Immature natural killer cell (primary cell): ENCODE results near the gene NEUROG1. TPM values are rescaled to one million over a fixed set of nuclear protein-coding genes. Genes with fewer than 3 reads are reported as not detected.
"Not testable (repeated sequence)": the region's sequence is repeated elsewhere in the genome, so short reads cannot be mapped to it uniquely, and the experiment has no call there.

Source experiments
- DNase-seq, 3 donors: peaks; one replicate each; pipeline ENCODE4 v3.0.0; 2022; ENCODE audit warnings: mixed read lengths in 1 of 3
- H3K27ac Mint-ChIP-seq, 6 donors: one replicate each; pipeline ENCODE4 v1.8.0; 2020; ENCODE audit warnings: mixed read lengths in 6 of 6, mild to moderate bottlenecking in 5 of 6, inconsistent platforms in 4 of 6, moderate library complexity in 3 of 6
- H3K27me3 Mint-ChIP-seq, 3 donors: one replicate each; pipeline ENCODE4 v1.8.0; 2020 to 2021; ENCODE audit warnings: low read depth in 3 of 3, mild to moderate bottlenecking in 3 of 3, mixed read lengths in 3 of 3, moderate library complexity in 3 of 3, inconsistent platforms in 1 of 3
- H3K36me3 Mint-ChIP-seq, 3 donors: one replicate each; pipeline ENCODE4 v1.8.0; 2020; ENCODE audit warnings: mixed read lengths in 3 of 3, inconsistent platforms in 2 of 3, mild to moderate bottlenecking in 2 of 3
- H3K4me1 Mint-ChIP-seq, 2 donors: one replicate each; pipeline ENCODE4 v1.8.0; 2020; ENCODE audit warnings: inconsistent platforms in 2 of 2, mild to moderate bottlenecking in 2 of 2, mixed read lengths in 2 of 2, moderate library complexity in 1 of 2
- H3K4me3 Mint-ChIP-seq, 5 donors: one replicate each; pipeline ENCODE4 v1.8.0; 2020; ENCODE audit warnings: mild to moderate bottlenecking in 5 of 5, mixed read lengths in 5 of 5, inconsistent platforms in 3 of 5, moderate library complexity in 3 of 5
- H3K9me3 Mint-ChIP-seq, 6 donors: one replicate each; pipeline ENCODE4 v1.8.0; 2020; ENCODE audit warnings: mild to moderate bottlenecking in 6 of 6, mixed read lengths in 6 of 6, inconsistent platforms in 4 of 6, moderate library complexity in 3 of 6
- polyA plus RNA-seq, 3 donors: library from polyadenylated mRNA; unstranded; fragments of 300-500 nt; fragmentation: Illumina TruSeq; gene quantifications; one replicate each; pipeline ENCODE4 v1.2.3, GENCODE V29; 2021

NEUROG1 gene
- polyA plus RNA-seq, 3 donors from 2014 or later, result not detected

GRCh38 chr5:135508496-135509005 is 27.2 kb downstream of the NEUROG1 start:
- no peaks in the 10 kb centered on the region for H3K36me3 Mint-ChIP-seq
- peaks cover 2 to 23% (median 11%) of the 10 kb centered on the region in 3 donors for H3K27me3 Mint-ChIP-seq
- DNase-seq, result no peak
- H3K4me3 Mint-ChIP-seq, result no peak overlapping the region
- no peak overlapping the region for H3K27ac Mint-ChIP-seq
- no peaks in the 10 kb centered on the region for H3K4me1 Mint-ChIP-seq
- H3K9me3 Mint-ChIP-seq, result no peaks in the 10 kb centered on the region

GRCh38 chr5:135505973-135506372 is 29.8 kb downstream of the NEUROG1 start:
- DNase-seq, result no peak
- H3K27me3 Mint-ChIP-seq, result peaks cover 0 to 16% (median 11%) of the 10 kb centered on the region in 3 donors

GRCh38 chr5:135504376-135504775 is 31.4 kb downstream of the NEUROG1 start:
- DNase-seq, result no peak
- Mint-ChIP-seq H3K27ac (no peak overlapping the region), H3K4me1 (no peaks in the 10 kb centered on the region), H3K36me3 (no peaks in the 10 kb centered on the region), H3K9me3 (no peaks in the 10 kb centered on the region), H3K27me3 (peaks cover 4 to 15% (median 7%) of the 10 kb centered on the region in 3 donors), H3K4me3 (no peak overlapping the region)

More at GRCh38 chr5:135505973-135506372, 29.8 kb downstream of the NEUROG1 start:
- Mint-ChIP-seq H3K27ac (no peak overlapping the region), H3K4me3 (no peak overlapping the region), H3K9me3 (no peaks in the 10 kb centered on the region), H3K4me1 (no peaks in the 10 kb centered on the region), H3K36me3 (no peaks in the 10 kb centered on the region)

GRCh38 chr5:135503871-135504270 is 31.9 kb downstream of the NEUROG1 start:
- no peak overlapping the region for H3K27ac Mint-ChIP-seq
- no peaks in the 10 kb centered on the region for H3K9me3 Mint-ChIP-seq
- no peaks in the 10 kb centered on the region for H3K4me1 Mint-ChIP-seq
- no peaks in the 10 kb centered on the region for H3K36me3 Mint-ChIP-seq
- no peak for DNase-seq
- no peak overlapping the region for H3K4me3 Mint-ChIP-seq
- H3K27me3 Mint-ChIP-seq, result peaks cover 4 to 11% (median 7%) of the 10 kb centered on the region in 3 donors

GRCh38 chr5:135502836-135503520 is 32.8 kb downstream of the NEUROG1 start:
- no peaks in the 10 kb centered on the region for H3K4me1 Mint-ChIP-seq
- no peak overlapping the region for H3K4me3 Mint-ChIP-seq
- H3K27ac Mint-ChIP-seq, result no peak overlapping the region
- H3K36me3 Mint-ChIP-seq, result no peaks in the 10 kb centered on the region
- no peak for DNase-seq
- no peaks in the 10 kb centered on the region for H3K9me3 Mint-ChIP-seq
- H3K27me3 Mint-ChIP-seq, result peaks cover 4 to 11% (median 9%) of the 10 kb centered on the region in 3 donors

- Mint-ChIP-seq H3K27me3 (peaks cover 4 to 11% (median 8%) of the 10 kb centered on the region in 3 donors), H3K36me3 (no peaks in the 10 kb centered on the region), H3K27ac (no peak overlapping the region), H3K4me1 (no peaks in the 10 kb centered on the region), H3K9me3 (no peaks in the 10 kb centered on the region), H3K4me3 (no peak overlapping the region)
- no peak for DNase-seq
Observed at GRCh38 chr5:135501965-135502364, 33.8 kb downstream of the NEUROG1 start.

- DNase-seq, result no peak
- Mint-ChIP-seq H3K27ac (no peak overlapping the region), H3K27me3 (peaks cover 4 to 9% (median 6%) of the 10 kb centered on the region in 3 donors), H3K4me1 (no peaks in the 10 kb centered on the region), H3K4me3 (no peak overlapping the region), H3K36me3 (no peaks in the 10 kb centered on the region), H3K9me3 (no peaks in the 10 kb centered on the region)
Observed at GRCh38 chr5:135498637-135498995, 37.1 kb downstream of the NEUROG1 start.

GRCh38 chr5:135497971-135498636 is 37.7 kb downstream of the NEUROG1 start:
- H3K27ac Mint-ChIP-seq, result no peak overlapping the region

GRCh38 chr5:135495531-135495930 is 40.2 kb downstream of the NEUROG1 start:
- H3K36me3 Mint-ChIP-seq, H3K4me1 Mint-ChIP-seq, H3K9me3 Mint-ChIP-seq, DNase-seq, H3K4me3 Mint-ChIP-seq, H3K27ac Mint-ChIP-seq: not testable (repeated sequence)
- H3K27me3 Mint-ChIP-seq, result peaks cover 6 to 18% (median 15%) of the 10 kb centered on the region in 3 donors

More at GRCh38 chr5:135497971-135498636, 37.7 kb downstream of the NEUROG1 start:
- Mint-ChIP-seq H3K27me3 (peaks cover 4 to 10% (median 6%) of the 10 kb centered on the region in 3 donors), H3K36me3 (no peaks in the 10 kb centered on the region), H3K4me3 (no peak overlapping the region), H3K4me1 (no peaks in the 10 kb centered on the region), H3K9me3 (no peaks in the 10 kb centered on the region)
- DNase-seq, result no peak

GRCh38 chr5:135494196-135494595 is 41.6 kb downstream of the NEUROG1 start:
- H3K27ac Mint-ChIP-seq, result no peak overlapping the region
- no peak for DNase-seq
- peaks cover 6 to 23% (median 16%) of the 10 kb centered on the region in 3 donors for H3K27me3 Mint-ChIP-seq
- H3K9me3 Mint-ChIP-seq, result no peaks in the 10 kb centered on the region
- H3K4me1 Mint-ChIP-seq, result no peaks in the 10 kb centered on the region
- H3K4me3 Mint-ChIP-seq, result no peak overlapping the region
- no peaks in the 10 kb centered on the region for H3K36me3 Mint-ChIP-seq

GRCh38 chr5:135493406-135494180 is 42.2 kb downstream of the NEUROG1 start:
- Mint-ChIP-seq H3K27me3 (peaks cover 7 to 23% (median 16%) of the 10 kb centered on the region in 3 donors), H3K27ac (no peak overlapping the region), H3K4me1 (no peaks in the 10 kb centered on the region)

GRCh38 chr5:135492319-135492626 is 43.5 kb downstream of the NEUROG1 start:
- H3K4me1 Mint-ChIP-seq, result no peaks in the 10 kb centered on the region
- H3K36me3 Mint-ChIP-seq, result no peaks in the 10 kb centered on the region
- H3K4me3 Mint-ChIP-seq, result no peak overlapping the region
- no peaks in the 10 kb centered on the region for H3K9me3 Mint-ChIP-seq
- H3K27ac Mint-ChIP-seq, result no peak overlapping the region
- DNase-seq, result no peak
- H3K27me3 Mint-ChIP-seq, result peaks cover 12 to 30% (median 19%) of the 10 kb centered on the region in 3 donors

More at GRCh38 chr5:135493406-135494180, 42.2 kb downstream of the NEUROG1 start:
- no peak overlapping the region for H3K4me3 Mint-ChIP-seq
- no peaks in the 10 kb centered on the region for H3K36me3 Mint-ChIP-seq
- H3K9me3 Mint-ChIP-seq, result no peaks in the 10 kb centered on the region
- DNase-seq, result no peak

GRCh38 chr5:135491552-135492318 is 44.0 kb downstream of the NEUROG1 start:
- no peaks in the 10 kb centered on the region for H3K36me3 Mint-ChIP-seq

More at GRCh38 chr5:135491552-135492318, 44.0 kb downstream of the NEUROG1 start:
- Mint-ChIP-seq H3K27ac (no peak overlapping the region), H3K27me3 (peaks cover 12 to 28% (median 19%) of the 10 kb centered on the region in 3 donors), H3K4me3 (no peak overlapping the region), H3K4me1 (no peaks in the 10 kb centered on the region), H3K9me3 (peaks cover 0 to 2% (median 0%) of the 10 kb centered on the region in 6 donors)
- DNase-seq, result no peak
